AG10803 (cell line): ENCODE data around the gene FAM117A.
"Not testable (repeated sequence)": the region's sequence is repeated elsewhere in the genome, so short reads cannot be mapped to it uniquely, and the experiment has no call there.

Experiments
- DNase-seq: peaks from one replicate; pipeline ENCODE4 v3.0.0; 2010; ENCODE audit warnings: low read depth
- H3K4me3 ChIP-seq: 2 replicates; pipeline ENCODE4 v1.5.1; 2011; ENCODE audit warnings: mild to moderate bottlenecking, low read length, control low read depth
- TF ChIP-seq, protein P1 (sequence below): conservative IDR thresholded peaks from 2 replicates; pipeline ENCODE4 v1.5.1; 2011; ENCODE audit warnings: mild to moderate bottlenecking, low read length, control low read depth, inconsistent platforms

The FAM117A gene

DNA sequence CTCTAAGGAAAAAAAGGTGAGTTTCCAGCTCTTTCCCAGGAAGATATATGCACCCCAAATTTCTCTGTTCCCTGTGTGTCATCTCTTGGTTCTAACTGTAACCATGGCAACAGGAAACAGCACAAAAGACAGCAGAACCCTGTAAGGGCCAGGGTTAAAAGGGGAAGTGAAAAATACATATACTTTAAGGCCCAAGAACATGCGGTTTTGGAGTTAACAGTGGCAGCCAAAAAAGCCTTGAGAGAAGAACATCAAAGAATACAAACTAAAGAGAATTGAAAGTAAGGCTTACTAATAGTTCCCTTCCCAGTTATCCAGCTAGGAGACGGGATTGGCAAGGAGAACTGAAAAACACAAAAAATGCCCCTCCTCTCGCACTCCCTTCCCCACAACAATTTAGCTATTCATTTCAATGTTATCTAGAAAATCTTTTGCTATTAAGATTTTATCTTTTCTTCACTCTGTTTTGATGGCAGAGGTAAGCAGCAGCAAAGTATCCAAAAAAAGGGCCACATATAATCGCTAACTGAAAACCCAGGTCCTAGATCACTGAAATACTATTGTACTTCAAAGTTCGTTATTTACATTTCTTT, 87.6 kb downstream of the FAM117A start:
- TF ChIP-seq, protein P1, sequence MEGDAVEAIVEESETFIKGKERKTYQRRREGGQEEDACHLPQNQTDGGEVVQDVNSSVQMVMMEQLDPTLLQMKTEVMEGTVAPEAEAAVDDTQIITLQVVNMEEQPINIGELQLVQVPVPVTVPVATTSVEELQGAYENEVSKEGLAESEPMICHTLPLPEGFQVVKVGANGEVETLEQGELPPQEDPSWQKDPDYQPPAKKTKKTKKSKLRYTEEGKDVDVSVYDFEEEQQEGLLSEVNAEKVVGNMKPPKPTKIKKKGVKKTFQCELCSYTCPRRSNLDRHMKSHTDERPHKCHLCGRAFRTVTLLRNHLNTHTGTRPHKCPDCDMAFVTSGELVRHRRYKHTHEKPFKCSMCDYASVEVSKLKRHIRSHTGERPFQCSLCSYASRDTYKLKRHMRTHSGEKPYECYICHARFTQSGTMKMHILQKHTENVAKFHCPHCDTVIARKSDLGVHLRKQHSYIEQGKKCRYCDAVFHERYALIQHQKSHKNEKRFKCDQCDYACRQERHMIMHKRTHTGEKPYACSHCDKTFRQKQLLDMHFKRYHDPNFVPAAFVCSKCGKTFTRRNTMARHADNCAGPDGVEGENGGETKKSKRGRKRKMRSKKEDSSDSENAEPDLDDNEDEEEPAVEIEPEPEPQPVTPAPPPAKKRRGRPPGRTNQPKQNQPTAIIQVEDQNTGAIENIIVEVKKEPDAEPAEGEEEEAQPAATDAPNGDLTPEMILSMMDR, result no peak
- DNase-seq, result peak; percentile 57
- H3K4me3 ChIP-seq, result peak overlapping the region; percentile 84

DNA sequence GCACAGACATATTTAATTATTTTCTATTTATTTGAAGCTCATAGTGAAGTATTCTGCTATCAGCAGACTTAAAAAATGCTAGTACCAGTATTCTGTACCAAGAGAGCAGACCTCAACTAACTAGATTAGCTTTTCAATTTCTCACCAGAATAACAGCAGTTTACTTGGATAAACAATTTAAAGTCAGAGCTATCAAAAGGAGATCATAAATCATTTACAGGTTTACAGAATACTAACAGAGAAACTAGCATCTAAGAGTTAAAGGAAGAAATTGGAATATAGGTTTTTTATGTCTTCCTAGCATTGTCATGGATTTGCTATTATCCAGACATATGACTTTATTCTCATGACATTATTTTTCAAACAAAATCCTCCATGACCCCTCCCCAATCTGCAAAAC, 89.4 kb downstream of the FAM117A start:
- TF ChIP-seq, protein P1, result no peak
- no peak overlapping the region for H3K4me3 ChIP-seq
- DNase-seq, result no peak

DNA sequence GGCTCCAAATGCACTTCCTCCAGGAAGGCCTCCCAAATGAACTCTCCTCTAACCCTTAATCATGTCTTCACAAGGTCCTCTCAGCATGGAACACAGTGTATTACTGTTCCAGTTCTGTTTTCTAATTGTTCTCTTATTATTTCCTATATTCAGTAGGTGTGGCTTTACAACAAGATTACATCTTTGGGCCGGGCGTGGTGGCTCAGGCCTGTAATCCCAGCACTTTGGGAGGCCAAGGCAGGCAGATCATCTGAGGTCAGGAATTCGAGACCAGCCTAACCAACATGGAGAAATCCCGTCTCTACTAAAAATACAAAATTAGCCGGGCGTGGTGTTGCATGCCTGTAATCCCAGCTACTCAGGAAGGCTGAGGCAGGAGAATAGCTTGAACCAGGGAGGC, 90.3 kb downstream of the FAM117A start:
- not testable (repeated sequence) for DNase-seq, H3K4me3 ChIP-seq

DNA sequence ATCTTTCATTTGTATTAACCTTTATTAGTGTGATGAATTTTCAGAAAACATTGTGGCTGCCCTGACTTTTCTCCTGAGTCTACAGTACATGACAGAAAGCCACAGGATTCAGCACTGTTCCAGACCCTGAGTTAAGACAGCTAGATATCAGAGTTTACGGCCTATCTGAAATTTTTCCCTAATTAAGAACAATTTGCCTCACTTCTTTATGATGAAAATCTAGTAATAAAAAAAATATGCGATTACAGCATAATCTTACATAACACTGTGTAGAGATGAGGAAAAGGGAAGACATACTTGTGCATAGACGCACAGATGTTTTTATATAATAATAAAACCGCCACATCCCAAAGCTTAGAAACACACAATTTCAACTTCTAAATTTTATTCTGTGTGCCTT, 93.3 kb downstream of the FAM117A start:
- H3K4me3 ChIP-seq, result no peak overlapping the region
- TF ChIP-seq, protein P1, result no peak
- DNase-seq, result peak; percentile 63

DNA sequence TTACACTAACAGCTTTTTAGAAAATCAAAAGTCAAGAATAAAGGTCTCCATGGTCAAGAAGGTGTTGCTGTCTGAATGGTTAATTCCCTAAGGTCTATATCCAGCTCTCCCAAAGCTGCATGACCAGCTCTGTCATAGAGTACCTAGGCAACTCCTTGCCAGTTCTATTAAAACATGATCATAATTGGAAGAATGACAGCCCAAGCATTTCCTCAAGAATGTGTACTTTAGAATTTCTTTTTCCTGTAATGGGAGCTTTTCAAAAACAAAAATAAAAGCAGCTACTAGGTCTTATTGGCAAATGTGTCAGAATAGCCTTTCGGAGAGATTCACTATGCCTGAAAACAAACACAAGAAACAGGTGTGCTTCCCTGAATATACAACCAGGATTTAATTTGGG, 93.9 kb downstream of the FAM117A start:
- no peak overlapping the region for H3K4me3 ChIP-seq
- TF ChIP-seq, protein P1, result no peak
- DNase-seq, result no peak

DNA sequence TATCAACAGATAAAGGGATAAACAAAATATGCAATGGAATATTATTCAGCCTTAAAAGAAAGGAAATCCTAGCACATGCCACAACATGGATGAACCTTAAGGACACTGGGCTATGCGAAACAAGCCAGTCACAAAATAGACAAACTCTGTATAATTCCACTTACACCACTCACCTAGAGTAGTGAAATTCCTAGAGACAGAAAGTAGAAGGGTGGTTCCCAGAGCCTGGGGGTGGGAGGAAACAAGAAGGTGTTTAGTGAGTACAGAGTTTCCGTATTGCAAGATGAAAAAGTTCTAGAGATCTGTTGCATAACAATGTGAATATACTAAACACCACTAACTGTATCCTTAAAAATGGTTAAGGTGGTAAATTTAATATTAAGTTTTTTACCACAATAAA, 96.1 kb downstream of the FAM117A start:
- no peak overlapping the region for H3K4me3 ChIP-seq
- DNase-seq, result no peak
- TF ChIP-seq, protein P1, result no peak

DNA sequence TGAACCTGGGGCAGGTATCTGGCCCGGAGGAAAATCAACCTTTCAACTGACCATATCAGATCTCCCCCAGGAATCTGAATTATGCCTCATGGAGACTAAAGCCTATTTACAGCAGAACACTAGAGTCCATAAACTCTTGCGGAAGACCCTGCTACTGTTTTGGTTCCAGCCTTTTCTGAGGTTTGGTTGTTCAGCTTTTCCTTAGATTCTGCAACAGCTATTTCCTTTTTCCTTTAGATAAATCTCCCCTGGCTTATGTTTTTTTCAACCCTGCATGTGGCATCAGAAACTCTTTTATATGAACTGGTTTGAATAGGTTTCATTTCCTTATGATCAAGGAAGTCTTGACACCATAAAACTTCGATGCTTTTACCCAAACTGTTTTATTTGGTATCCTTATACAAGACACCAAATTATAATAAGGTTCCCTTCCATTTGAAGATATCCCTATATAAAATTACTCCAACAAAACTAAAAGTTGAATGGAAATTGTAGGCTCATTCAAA, 99.2 kb downstream of the FAM117A start:
- H3K4me3 ChIP-seq, result no peak overlapping the region
- no peak for DNase-seq
- TF ChIP-seq, protein P1, result no peak
